ENCODE data around the gene FGFBP2.

FGFBP2 gene

DNA sequence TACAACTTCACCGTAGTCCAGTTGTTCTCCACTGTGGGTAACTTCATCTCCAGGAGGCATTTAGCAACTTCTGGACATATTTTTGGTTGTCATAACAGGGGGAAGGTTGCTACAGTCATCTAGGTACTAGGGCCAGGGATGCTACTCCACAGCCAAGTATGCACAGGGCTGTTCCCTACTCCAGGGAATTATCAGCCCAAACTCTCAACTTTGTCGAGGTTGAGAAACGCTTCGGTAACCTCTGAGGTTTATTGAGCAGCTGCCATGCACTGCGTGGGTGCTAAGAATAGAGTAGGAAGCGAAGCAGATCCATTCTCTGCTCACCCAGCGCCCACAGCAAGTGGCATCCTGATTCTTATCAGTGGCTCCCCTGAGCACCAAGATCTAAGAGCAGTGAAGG, 32.7 kb downstream of the FGFBP2 start:
- no peak for DNase-seq (ENCODE audit: extremely low spot score)
- TF ChIP-seq FOXK2 (IDR thresholded peaks at IDR 0.05) (no peak), L3MBTL2 (conservative IDR thresholded peaks at IDR 0.05) (no peak), SUZ12 (IDR thresholded peaks at IDR 0.05) (no peak), SP1 (IDR thresholded peaks at IDR 0.05) (no peak), LEF1 (IDR thresholded peaks at IDR 0.05; ENCODE audit: borderline replicate concordance) (no peak), HDGF (IDR thresholded peaks at IDR 0.05; ENCODE audit: borderline replicate concordance) (no peak), CTBP1 (IDR thresholded peaks at IDR 0.05; ENCODE audit: borderline replicate concordance) (no peak), BHLHE40 (IDR thresholded peaks at IDR 0.05; ENCODE audit: borderline replicate concordance) (no peak), ELF4 (IDR thresholded peaks at IDR 0.05) (no peak), TARDBP (IDR thresholded peaks at IDR 0.05) (no peak)
- TF ChIP-seq, protein P1, sequence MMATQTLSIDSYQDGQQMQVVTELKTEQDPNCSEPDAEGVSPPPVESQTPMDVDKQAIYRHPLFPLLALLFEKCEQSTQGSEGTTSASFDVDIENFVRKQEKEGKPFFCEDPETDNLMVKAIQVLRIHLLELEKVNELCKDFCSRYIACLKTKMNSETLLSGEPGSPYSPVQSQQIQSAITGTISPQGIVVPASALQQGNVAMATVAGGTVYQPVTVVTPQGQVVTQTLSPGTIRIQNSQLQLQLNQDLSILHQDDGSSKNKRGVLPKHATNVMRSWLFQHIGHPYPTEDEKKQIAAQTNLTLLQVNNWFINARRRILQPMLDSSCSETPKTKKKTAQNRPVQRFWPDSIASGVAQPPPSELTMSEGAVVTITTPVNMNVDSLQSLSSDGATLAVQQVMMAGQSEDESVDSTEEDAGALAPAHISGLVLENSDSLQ (IDR thresholded peaks at IDR 0.05): no peak
- CTCF ChIA-PET: interaction anchor here (0.6 kb wide), 1 partner anchor 69 kb away, joined by 3 read pairs; no protein-coding TSS in a partner anchor
- POLR2A ChIA-PET: no interaction called here

DNA sequence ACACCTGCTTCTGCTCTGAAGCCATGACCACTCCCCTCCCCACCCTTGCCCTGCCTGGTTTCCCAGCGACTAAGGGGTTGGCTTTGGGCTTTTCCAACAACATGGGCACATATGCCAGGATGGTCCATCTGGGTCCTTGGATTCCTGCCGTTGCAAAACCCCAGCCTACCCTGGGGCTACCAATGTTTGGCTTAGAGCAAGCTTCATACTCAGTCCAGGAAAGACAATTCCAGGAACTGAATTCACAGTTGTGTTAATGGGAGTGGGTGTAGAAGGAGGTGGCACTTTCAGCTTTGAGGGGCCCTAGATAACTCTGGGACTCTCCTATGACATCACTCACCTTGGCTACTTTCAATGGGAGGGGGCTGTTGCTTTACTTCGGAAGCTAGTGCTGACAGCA, 33.4 kb downstream of the FGFBP2 start:
- ChIA-PET POLR2A (no interaction called here), CTCF (interaction anchor here (0.6 kb wide), 1 partner anchor 69 kb away, joined by 3 read pairs; no protein-coding TSS in a partner anchor)
- TF ChIP-seq BHLHE40 (IDR thresholded peaks at IDR 0.05; ENCODE audit: borderline replicate concordance): no peak
- no peak for TF ChIP-seq HDGF (IDR thresholded peaks at IDR 0.05; ENCODE audit: borderline replicate concordance)
- TF ChIP-seq TARDBP (IDR thresholded peaks at IDR 0.05): no peak
- no peak for TF ChIP-seq SUZ12 (IDR thresholded peaks at IDR 0.05)
- TF ChIP-seq L3MBTL2 (conservative IDR thresholded peaks at IDR 0.05): no peak
- no peak for TF ChIP-seq ARNT (IDR thresholded peaks at IDR 0.05)
- TF ChIP-seq FOXK2 (IDR thresholded peaks at IDR 0.05): no peak
- no peak for TF ChIP-seq SP1 (IDR thresholded peaks at IDR 0.05)
- TF ChIP-seq, protein P1 (IDR thresholded peaks at IDR 0.05): no peak
- TF ChIP-seq NFRKB (IDR thresholded peaks at IDR 0.05): no peak
- no peak for TF ChIP-seq ZNF384 (IDR thresholded peaks at IDR 0.05)
- TF ChIP-seq CTBP1 (IDR thresholded peaks at IDR 0.05; ENCODE audit: borderline replicate concordance): no peak
- no peak for DNase-seq (ENCODE audit: extremely low spot score)

DNA sequence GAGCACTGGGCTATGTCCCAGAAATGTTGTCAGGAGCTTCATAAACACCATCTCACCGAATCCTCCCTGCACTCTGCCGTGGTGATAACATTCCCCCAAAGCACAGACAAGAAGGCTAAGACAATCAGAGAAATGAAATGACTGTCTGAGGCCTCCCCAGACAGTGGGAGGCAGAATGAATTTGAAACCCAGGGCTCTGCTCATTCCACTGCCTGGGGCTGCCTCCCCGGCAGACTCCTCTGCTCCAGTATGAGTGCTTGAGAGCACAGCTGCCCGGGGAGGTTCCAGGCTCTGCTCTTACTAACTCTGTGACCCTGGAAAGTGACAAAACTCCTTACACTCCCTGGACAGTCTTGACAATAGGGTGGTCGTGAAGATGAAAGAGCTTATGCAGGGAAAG, 34.1 kb downstream of the FGFBP2 start:
- TF ChIP-seq ARNT (IDR thresholded peaks at IDR 0.05) (no peak), ELF4 (IDR thresholded peaks at IDR 0.05) (no peak), FOXK2 (IDR thresholded peaks at IDR 0.05) (no peak), L3MBTL2 (conservative IDR thresholded peaks at IDR 0.05) (no peak), FOXA1 (IDR thresholded peaks at IDR 0.05) (no peak), FOXM1 (IDR thresholded peaks at IDR 0.05; ENCODE audit: borderline replicate concordance) (no peak), SUZ12 (IDR thresholded peaks at IDR 0.05) (no peak), SP1 (IDR thresholded peaks at IDR 0.05) (no peak), HDGF (IDR thresholded peaks at IDR 0.05; ENCODE audit: borderline replicate concordance) (no peak), CTBP1 (IDR thresholded peaks at IDR 0.05; ENCODE audit: borderline replicate concordance) (no peak), NFRKB (IDR thresholded peaks at IDR 0.05) (no peak), LEF1 (IDR thresholded peaks at IDR 0.05; ENCODE audit: borderline replicate concordance) (no peak), TARDBP (IDR thresholded peaks at IDR 0.05) (no peak), ZNF384 (IDR thresholded peaks at IDR 0.05) (no peak), BHLHE40 (IDR thresholded peaks at IDR 0.05; ENCODE audit: borderline replicate concordance) (no peak)
- TF ChIP-seq, protein P1 (IDR thresholded peaks at IDR 0.05): no peak
- ChIA-PET POLR2A (no interaction called here), CTCF (no interaction called here)
- no peak for DNase-seq (ENCODE audit: extremely low spot score)

DNA sequence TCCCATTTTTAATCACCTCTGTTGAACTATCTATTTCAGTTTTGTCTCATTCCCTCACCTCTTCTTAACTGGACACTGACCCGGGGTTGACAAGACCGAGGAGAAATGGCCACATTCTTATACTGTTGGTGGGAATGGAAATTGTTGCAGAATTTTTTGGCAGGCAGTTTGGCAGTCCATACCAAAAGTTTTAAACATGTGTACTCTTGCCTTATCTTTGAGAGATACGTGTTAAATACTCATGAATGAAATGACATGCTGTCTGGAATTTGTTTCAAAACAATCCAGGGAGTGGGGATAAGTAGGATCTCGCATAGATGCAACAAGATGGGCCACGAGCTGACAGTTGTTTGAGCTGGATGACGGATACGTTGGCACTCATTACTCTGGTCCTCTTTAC, 36.5 kb downstream of the FGFBP2 start:
- DNase-seq (ENCODE audit: extremely low spot score): no peak
- POLR2A ChIA-PET: no interaction called here
- CTCF ChIA-PET: no interaction called here
- no peak for TF ChIP-seq NFRKB (IDR thresholded peaks at IDR 0.05)
- no peak for TF ChIP-seq SP1 (IDR thresholded peaks at IDR 0.05)
- no peak for TF ChIP-seq CTBP1 (IDR thresholded peaks at IDR 0.05; ENCODE audit: borderline replicate concordance)
- TF ChIP-seq HDGF (IDR thresholded peaks at IDR 0.05; ENCODE audit: borderline replicate concordance): no peak

DNA sequence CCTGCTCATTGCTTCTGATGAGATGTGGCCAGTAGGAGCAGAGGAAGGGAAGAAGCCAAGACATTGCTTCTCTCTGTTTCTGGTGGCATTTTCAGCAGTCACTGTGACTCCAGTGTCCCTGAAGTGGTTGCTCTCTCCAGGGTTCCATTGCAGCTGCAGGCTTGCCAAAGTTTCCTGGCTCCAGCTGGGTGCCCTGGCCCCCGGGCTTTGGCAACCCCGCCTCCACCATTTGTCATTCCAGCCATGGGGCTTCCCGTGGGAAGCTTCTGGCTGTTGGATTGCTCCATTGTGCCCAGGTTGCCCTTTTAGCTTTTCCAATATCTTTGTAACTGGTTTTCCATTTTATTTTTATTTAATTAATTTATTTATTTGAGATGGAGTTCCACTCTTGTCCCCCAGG, 37.1 kb downstream of the FGFBP2 start:
- POLR2A ChIA-PET: no interaction called here
- CTCF ChIA-PET: no interaction called here
- TF ChIP-seq ARNT (IDR thresholded peaks at IDR 0.05) (no peak), SUZ12 (IDR thresholded peaks at IDR 0.05) (no peak), SP1 (IDR thresholded peaks at IDR 0.05) (no peak), L3MBTL2 (conservative IDR thresholded peaks at IDR 0.05) (no peak), ELF4 (IDR thresholded peaks at IDR 0.05) (no peak), HDGF (IDR thresholded peaks at IDR 0.05; ENCODE audit: borderline replicate concordance) (no peak), FOXM1 (IDR thresholded peaks at IDR 0.05; ENCODE audit: borderline replicate concordance) (no peak), CTBP1 (IDR thresholded peaks at IDR 0.05; ENCODE audit: borderline replicate concordance) (no peak), BHLHE40 (IDR thresholded peaks at IDR 0.05; ENCODE audit: borderline replicate concordance) (no peak), TARDBP (IDR thresholded peaks at IDR 0.05) (no peak), ZNF384 (IDR thresholded peaks at IDR 0.05) (no peak), NFRKB (IDR thresholded peaks at IDR 0.05) (no peak), LEF1 (IDR thresholded peaks at IDR 0.05; ENCODE audit: borderline replicate concordance) (no peak), FOXA1 (IDR thresholded peaks at IDR 0.05) (no peak), FOXK2 (IDR thresholded peaks at IDR 0.05) (no peak)
- TF ChIP-seq, protein P1 (IDR thresholded peaks at IDR 0.05): no peak
- DNase-seq (ENCODE audit: extremely low spot score): no peak

DNA sequence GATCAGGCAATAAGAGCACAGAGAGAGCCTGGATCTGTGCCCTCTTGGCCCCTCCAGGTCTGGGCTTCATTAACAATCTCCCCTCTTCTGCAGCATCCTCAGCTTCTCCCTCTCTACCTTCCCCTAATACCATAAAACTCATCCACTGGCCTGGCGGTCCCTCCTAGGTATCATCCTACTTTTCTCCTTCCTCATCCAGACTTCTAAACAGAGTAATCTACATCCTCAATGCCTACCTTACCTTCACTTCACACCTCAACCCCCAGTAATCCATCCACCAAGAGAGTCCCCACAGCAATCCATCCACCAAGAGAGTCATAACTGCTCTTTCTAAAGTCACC, 41.4 kb downstream of the FGFBP2 start:
- DNase-seq (ENCODE audit: extremely low spot score): no peak
- CTCF ChIA-PET: no interaction called here
- TF ChIP-seq NFRKB (IDR thresholded peaks at IDR 0.05): no peak
- no peak for TF ChIP-seq LEF1 (IDR thresholded peaks at IDR 0.05; ENCODE audit: borderline replicate concordance)
- no peak for TF ChIP-seq ZNF384 (IDR thresholded peaks at IDR 0.05)
- TF ChIP-seq CTBP1 (IDR thresholded peaks at IDR 0.05; ENCODE audit: borderline replicate concordance): no peak
- no peak for TF ChIP-seq L3MBTL2 (conservative IDR thresholded peaks at IDR 0.05)
- POLR2A ChIA-PET: no interaction called here
